H1 (cell line): ENCODE results near the gene SLC13A3. TPM values are rescaled to one million over a fixed set of nuclear protein-coding genes. Genes with fewer than 3 reads are reported as not detected.

ENCODE experiments used
- CTCF ChIP-seq, 3 experiments: IDR thresholded peaks; 1 replicate in 2 of 3; 2 replicates in 1 of 3; pipeline versions ENCODE4 v1.5.1 to v1.6.1; 2011; ENCODE audit warnings: low read length in 3 of 3, mild to moderate bottlenecking in 3 of 3, inconsistent platforms in 2 of 3, low read depth in 1 of 3, moderate library complexity in 1 of 3; ENCODE audit not compliant: insufficient read depth in 1 of 3; ENCODE audit errors: control extremely low read depth in 1 of 3
- E2F6 ChIP-seq: IDR thresholded peaks from 2 replicates; pipeline ENCODE4 v1.6.1; 2012; ENCODE audit warnings: inconsistent platforms
- HDAC2 ChIP-seq, 2 experiments: fragments of 300-600 bp in 1 of 2; sonication (generic) in 1 of 2; IDR thresholded peaks; 2 replicates each; pipeline ENCODE4 v1.6.1; 2011 to 2012; ENCODE audit warnings: low read depth in 2 of 2, low read length in 2 of 2, mild to moderate bottlenecking in 2 of 2, moderate library complexity in 2 of 2, borderline replicate concordance in 1 of 2, inconsistent platforms in 1 of 2
- KDM1A ChIP-seq: fragments of 200-600, 300-600 bp; sonication (generic); IDR thresholded peaks from 2 replicates; pipeline ENCODE4 v1.7.1; 2016; ENCODE audit warnings: mild to moderate bottlenecking, low read length, borderline replicate concordance
- PHF8 ChIP-seq: fragments of 200-600 bp; sonication (generic); conservative IDR thresholded peaks from 2 replicates; pipeline ENCODE4 v1.7.1; 2012; ENCODE audit warnings: low read depth, mild to moderate bottlenecking, inconsistent platforms, low read length, moderate library complexity
- RAD21 ChIP-seq, 2 experiments: IDR thresholded peaks in 1 of 2; conservative IDR thresholded peaks in 1 of 2; 2 replicates each; pipeline ENCODE4 v1.6.1; 2011; ENCODE audit warnings: low read depth in 2 of 2, low read length in 2 of 2, improper control_type of control experiment in 1 of 2, inconsistent platforms in 1 of 2, mild to moderate bottlenecking in 1 of 2, moderate library complexity in 1 of 2
- TBP ChIP-seq: IDR thresholded peaks from 2 replicates; pipeline ENCODE4 v1.6.1; 2011; ENCODE audit warnings: low read depth, low read length, improper control_type of control experiment
- polyA plus RNA-seq, 7 experiments: library from polyadenylated mRNA; depleted of rRNA in 3 of 7; stranded (reverse) in 5 of 7; unstranded in 2 of 7; fragments of >200 nt in 5 of 7; fragments of 200-250 nt in 2 of 7; gene quantifications; 1 replicate in 5 of 7; 2 replicates in 1 of 7; 4 replicates in 1 of 7; pipeline versions ENCODE4 v1.2.1 to v1.2.3, GENCODE V29; 2011 to 2013; ENCODE audit warnings: missing spikeins in 2 of 7, mixed read lengths in 2 of 7
- total RNA-seq: library from RNA; stranded (reverse); fragmentation: NEBNext Ultra II Directional; extraction: Animal tissue kit (Norgen Biotek cat#: 25700); gene quantifications from 2 replicates; pipeline ENCODE4 v1.2.1, GENCODE V29; 2021

SLC13A3 gene
- total and polyA plus RNA-seq, 2 of the 8 experiments (the other 6 are each of a cell fraction or from before 2014, with no cell fraction given), result 9.4 to 12.6 TPM

GRCh38 chr20:46583411-46584214 is 67.6 kb downstream of the SLC13A3 start (continued):
- no peak; a peak in 1 of 4 replicates for TF ChIP-seq CTCF (IDR thresholded peaks at IDR 0.05; ENCODE audit: control extremely low read depth in 1 of 3, insufficient read depth in 1 of 3, low read depth in 1 of 3, low read length in 3 of 3)
- peak; percentile 84 to 92; a peak in 2 of 4 replicates for TF ChIP-seq HDAC2 (IDR thresholded peaks at IDR 0.05; ENCODE audit: borderline replicate concordance in 1 of 2, low read depth in 2 of 2, low read length in 2 of 2)
- TF ChIP-seq PHF8, result no peak
- TF ChIP-seq RAD21 (IDR thresholded peaks at IDR 0.05 in 1 of 2, conservative IDR thresholded peaks at IDR 0.05 in 1 of 2; ENCODE audit: low read depth in 2 of 2, low read length in 2 of 2), result peak in 1 of 2 experiments; percentile 9; a peak in 1 of 4 replicates
- TF ChIP-seq E2F6, result peak; percentile 68
- no peak for TF ChIP-seq TBP
- peak; percentile 95 for TF ChIP-seq KDM1A
